H1 (cell line): ENCODE data around the gene UBE2H. TPM values are rescaled to one million over a fixed set of nuclear protein-coding genes. Genes with fewer than 3 reads are reported as not detected.

Experiments used
- BACH1 ChIP-seq: IDR thresholded peaks from 2 replicates; pipeline ENCODE4 v1.6.1; 2012; ENCODE audit warnings: low read length, improper control_type of control experiment
- CBX5 ChIP-seq: fragments of 300-800, 300-1000 bp; sonication (generic); IDR thresholded peaks from 2 replicates; pipeline ENCODE4 v1.7.1; 2016; ENCODE audit warnings: antibody characterized with exemption, low read length, low read depth
- POLR2A ChIP-seq, 2 experiments: IDR thresholded peaks; 1 replicate in 1 of 2; 2 replicates in 1 of 2; pipeline ENCODE4 v1.6.1; 2011; ENCODE audit warnings: low read depth in 2 of 2, low read length in 2 of 2, mild to moderate bottlenecking in 2 of 2; ENCODE audit errors: control extremely low read depth in 1 of 2
- RNF2 ChIP-seq: fragments of 200-900, 300-1000 bp; sonication (generic); IDR thresholded peaks from 2 replicates; pipeline ENCODE4 v1.7.1; 2016; ENCODE audit warnings: borderline replicate concordance, low read depth, mild to moderate bottlenecking, antibody characterized with exemption, low read length; ENCODE audit not compliant: poor library complexity, severe bottlenecking; ENCODE audit errors: missing control alignments
- SIN3A ChIP-seq, 2 experiments: IDR thresholded peaks in 1 of 2; conservative IDR thresholded peaks in 1 of 2; 2 replicates each; pipeline ENCODE4 v1.6.1; 2011 to 2012; ENCODE audit warnings: low read length in 2 of 2, improper control_type of control experiment in 1 of 2, low read depth in 1 of 2, mild to moderate bottlenecking in 1 of 2
- SIX5 ChIP-seq: IDR thresholded peaks from 2 replicates; pipeline ENCODE4 v1.6.1; 2011; ENCODE audit warnings: mild to moderate bottlenecking, low read depth, low read length
- SP2 ChIP-seq: IDR thresholded peaks from 2 replicates; pipeline ENCODE4 v1.6.1; 2012; ENCODE audit warnings: mild to moderate bottlenecking, low read length, inconsistent platforms
- TAF7 ChIP-seq: optimal IDR thresholded peaks from 2 replicates; pipeline ENCODE3; 2011; ENCODE audit warnings: low read depth, mild to moderate bottlenecking, inconsistent platforms, low read length, moderate library complexity, borderline replicate concordance
- polyA plus RNA-seq, 7 experiments: library from polyadenylated mRNA; depleted of rRNA in 3 of 7; stranded (reverse) in 5 of 7; unstranded in 2 of 7; fragments of >200 nt in 5 of 7; fragments of 200-250 nt in 2 of 7; gene quantifications; 1 replicate in 5 of 7; 2 replicates in 1 of 7; 4 replicates in 1 of 7; pipeline versions ENCODE4 v1.2.1 to v1.2.3, GENCODE V29; 2011 to 2013; ENCODE audit warnings: missing spikeins in 2 of 7, mixed read lengths in 2 of 7
- total RNA-seq: library from RNA; stranded (reverse); fragmentation: NEBNext Ultra II Directional; extraction: Animal tissue kit (Norgen Biotek cat#: 25700); gene quantifications from 2 replicates; pipeline ENCODE4 v1.2.1, GENCODE V29; 2021
- TF ChIP-seq, protein P1 (sequence below): fragments of 300-600 bp; sonication (generic); IDR thresholded peaks from 2 replicates; pipeline ENCODE4 v1.7.1; 2012; ENCODE audit warnings: low read length, moderate library complexity, mild to moderate bottlenecking, inconsistent platforms; ENCODE audit not compliant: insufficient replicate concordance

UBE2H gene
- total and polyA plus RNA-seq, 2 of the 8 experiments (the other 6 are each of a cell fraction or from before 2014, with no cell fraction given), result 30.6 to 62.2 TPM

GRCh38 chr7:129789652-129790051, 163.1 kb downstream of the UBE2H start (continued):
- TF ChIP-seq, protein P1, sequence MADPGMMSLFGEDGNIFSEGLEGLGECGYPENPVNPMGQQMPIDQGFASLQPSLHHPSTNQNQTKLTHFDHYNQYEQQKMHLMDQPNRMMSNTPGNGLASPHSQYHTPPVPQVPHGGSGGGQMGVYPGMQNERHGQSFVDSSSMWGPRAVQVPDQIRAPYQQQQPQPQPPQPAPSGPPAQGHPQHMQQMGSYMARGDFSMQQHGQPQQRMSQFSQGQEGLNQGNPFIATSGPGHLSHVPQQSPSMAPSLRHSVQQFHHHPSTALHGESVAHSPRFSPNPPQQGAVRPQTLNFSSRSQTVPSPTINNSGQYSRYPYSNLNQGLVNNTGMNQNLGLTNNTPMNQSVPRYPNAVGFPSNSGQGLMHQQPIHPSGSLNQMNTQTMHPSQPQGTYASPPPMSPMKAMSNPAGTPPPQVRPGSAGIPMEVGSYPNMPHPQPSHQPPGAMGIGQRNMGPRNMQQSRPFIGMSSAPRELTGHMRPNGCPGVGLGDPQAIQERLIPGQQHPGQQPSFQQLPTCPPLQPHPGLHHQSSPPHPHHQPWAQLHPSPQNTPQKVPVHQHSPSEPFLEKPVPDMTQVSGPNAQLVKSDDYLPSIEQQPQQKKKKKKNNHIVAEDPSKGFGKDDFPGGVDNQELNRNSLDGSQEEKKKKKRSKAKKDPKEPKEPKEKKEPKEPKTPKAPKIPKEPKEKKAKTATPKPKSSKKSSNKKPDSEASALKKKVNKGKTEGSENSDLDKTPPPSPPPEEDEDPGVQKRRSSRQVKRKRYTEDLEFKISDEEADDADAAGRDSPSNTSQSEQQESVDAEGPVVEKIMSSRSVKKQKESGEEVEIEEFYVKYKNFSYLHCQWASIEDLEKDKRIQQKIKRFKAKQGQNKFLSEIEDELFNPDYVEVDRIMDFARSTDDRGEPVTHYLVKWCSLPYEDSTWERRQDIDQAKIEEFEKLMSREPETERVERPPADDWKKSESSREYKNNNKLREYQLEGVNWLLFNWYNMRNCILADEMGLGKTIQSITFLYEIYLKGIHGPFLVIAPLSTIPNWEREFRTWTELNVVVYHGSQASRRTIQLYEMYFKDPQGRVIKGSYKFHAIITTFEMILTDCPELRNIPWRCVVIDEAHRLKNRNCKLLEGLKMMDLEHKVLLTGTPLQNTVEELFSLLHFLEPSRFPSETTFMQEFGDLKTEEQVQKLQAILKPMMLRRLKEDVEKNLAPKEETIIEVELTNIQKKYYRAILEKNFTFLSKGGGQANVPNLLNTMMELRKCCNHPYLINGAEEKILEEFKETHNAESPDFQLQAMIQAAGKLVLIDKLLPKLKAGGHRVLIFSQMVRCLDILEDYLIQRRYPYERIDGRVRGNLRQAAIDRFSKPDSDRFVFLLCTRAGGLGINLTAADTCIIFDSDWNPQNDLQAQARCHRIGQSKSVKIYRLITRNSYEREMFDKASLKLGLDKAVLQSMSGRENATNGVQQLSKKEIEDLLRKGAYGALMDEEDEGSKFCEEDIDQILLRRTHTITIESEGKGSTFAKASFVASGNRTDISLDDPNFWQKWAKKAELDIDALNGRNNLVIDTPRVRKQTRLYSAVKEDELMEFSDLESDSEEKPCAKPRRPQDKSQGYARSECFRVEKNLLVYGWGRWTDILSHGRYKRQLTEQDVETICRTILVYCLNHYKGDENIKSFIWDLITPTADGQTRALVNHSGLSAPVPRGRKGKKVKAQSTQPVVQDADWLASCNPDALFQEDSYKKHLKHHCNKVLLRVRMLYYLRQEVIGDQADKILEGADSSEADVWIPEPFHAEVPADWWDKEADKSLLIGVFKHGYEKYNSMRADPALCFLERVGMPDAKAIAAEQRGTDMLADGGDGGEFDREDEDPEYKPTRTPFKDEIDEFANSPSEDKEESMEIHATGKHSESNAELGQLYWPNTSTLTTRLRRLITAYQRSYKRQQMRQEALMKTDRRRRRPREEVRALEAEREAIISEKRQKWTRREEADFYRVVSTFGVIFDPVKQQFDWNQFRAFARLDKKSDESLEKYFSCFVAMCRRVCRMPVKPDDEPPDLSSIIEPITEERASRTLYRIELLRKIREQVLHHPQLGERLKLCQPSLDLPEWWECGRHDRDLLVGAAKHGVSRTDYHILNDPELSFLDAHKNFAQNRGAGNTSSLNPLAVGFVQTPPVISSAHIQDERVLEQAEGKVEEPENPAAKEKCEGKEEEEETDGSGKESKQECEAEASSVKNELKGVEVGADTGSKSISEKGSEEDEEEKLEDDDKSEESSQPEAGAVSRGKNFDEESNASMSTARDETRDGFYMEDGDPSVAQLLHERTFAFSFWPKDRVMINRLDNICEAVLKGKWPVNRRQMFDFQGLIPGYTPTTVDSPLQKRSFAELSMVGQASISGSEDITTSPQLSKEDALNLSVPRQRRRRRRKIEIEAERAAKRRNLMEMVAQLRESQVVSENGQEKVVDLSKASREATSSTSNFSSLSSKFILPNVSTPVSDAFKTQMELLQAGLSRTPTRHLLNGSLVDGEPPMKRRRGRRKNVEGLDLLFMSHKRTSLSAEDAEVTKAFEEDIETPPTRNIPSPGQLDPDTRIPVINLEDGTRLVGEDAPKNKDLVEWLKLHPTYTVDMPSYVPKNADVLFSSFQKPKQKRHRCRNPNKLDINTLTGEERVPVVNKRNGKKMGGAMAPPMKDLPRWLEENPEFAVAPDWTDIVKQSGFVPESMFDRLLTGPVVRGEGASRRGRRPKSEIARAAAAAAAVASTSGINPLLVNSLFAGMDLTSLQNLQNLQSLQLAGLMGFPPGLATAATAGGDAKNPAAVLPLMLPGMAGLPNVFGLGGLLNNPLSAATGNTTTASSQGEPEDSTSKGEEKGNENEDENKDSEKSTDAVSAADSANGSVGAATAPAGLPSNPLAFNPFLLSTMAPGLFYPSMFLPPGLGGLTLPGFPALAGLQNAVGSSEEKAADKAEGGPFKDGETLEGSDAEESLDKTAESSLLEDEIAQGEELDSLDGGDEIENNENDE, result no peak
- TF ChIP-seq SIX5 (no peak), SP2 (no peak), BACH1 (no peak), TAF7 (no peak), CBX5 (no peak), SIN3A (conservative IDR thresholded peaks at IDR 0.05 in 1 of 2, IDR thresholded peaks at IDR 0.05 in 1 of 2; ENCODE audit: low read depth in 1 of 2, low read length in 2 of 2) (no peak), POLR2A (IDR thresholded peaks at IDR 0.05; ENCODE audit: control extremely low read depth in 1 of 2, low read depth in 2 of 2, low read length in 2 of 2) (no peak), RNF2 (no peak)
